PFSK-1 (cell line): ENCODE results near the gene CSTF1.

ENCODE experiments used
- POLR2AphosphoS5 ChIP-seq: IDR thresholded peaks from 2 replicates; pipeline ENCODE4 v1.6.1; 2012; ENCODE audit warnings: low read depth, mild to moderate bottlenecking, control low read depth, low read length, moderate library complexity
- REST ChIP-seq, 2 experiments: IDR thresholded peaks; 2 replicates each; pipeline versions ENCODE4 v1.6.1 to v1.8.0; 2011 to 2012; ENCODE audit warnings: low read depth in 2 of 2, low read length in 2 of 2, control low read depth in 1 of 2, inconsistent platforms in 1 of 2, mild to moderate bottlenecking in 1 of 2, moderate library complexity in 1 of 2; ENCODE audit not compliant: insufficient read depth in 1 of 2
- TAF1 ChIP-seq: IDR thresholded peaks from 2 replicates; pipeline ENCODE4 v1.6.1; 2012; ENCODE audit warnings: low read length, control low read depth, borderline replicate concordance; ENCODE audit not compliant: insufficient read depth

- TF ChIP-seq TAF1 (no peak), POLR2AphosphoS5 (no peak), REST (IDR thresholded peaks at IDR 0.05; ENCODE audit: insufficient read depth in 1 of 2, low read depth in 2 of 2, low read length in 2 of 2) (no peak)
Observed at GRCh38 chr20:56423211-56423610, 30.8 kb downstream of the CSTF1 start.
